ENCODE data around the gene CHST4.
"Not testable (repeated sequence)": the region's sequence is repeated elsewhere in the genome, so short reads cannot be mapped to it uniquely, and the experiment has no call there.

The CHST4 gene

DNA sequence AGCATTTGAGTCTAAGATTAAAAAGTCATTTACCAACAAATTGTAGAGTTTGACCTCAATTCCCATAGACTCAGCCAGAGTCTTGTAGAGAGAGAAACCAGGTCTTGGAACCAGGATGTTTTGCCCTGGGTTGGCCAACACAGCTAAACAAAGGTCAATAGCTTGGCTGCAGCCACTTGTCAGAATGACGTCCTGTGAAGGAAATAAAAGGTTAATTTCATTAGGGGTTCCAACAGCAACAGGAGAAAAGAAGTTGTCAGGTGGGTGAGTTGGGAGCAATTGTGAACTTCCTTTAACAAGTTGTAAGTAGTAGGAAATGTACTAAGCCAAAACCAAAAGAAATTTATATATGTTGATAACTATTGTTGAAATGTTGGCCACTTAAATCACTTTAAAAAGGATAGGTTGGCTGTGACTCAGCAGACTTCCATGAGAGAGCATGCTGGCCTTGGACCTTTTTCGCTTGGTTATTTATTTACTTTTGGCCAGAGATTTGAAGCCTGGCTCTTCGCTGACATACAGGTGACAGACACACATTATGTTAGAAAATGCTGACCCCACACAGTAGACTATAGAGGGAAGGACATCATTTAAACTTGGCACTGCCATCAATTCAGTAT is 46.4 kb downstream of the CHST4 start:
- no peak for DNase-seq

GRCh38 chr16:71573387-71574094 is 47.3 kb downstream of the CHST4 start:
- DNase-seq: no peak

- DNase-seq: no peak
Observed at GRCh38 chr16:71574702-71575101, 48.5 kb downstream of the CHST4 start.

GRCh38 chr16:71576971-71577370 is 50.7 kb downstream of the CHST4 start, which contains the start of gene TAT:
TSS of gene TAT (minus strand) at chr16:71577092. CDS start at chr16:71576415, 677 bp downstream.
- DNase-seq: no peak

- DNase-seq: not testable (repeated sequence)
Observed at GRCh38 chr16:71582553-71582848, 56.3 kb downstream of the CHST4 start.

GRCh38 chr16:71584543-71585317 is 58.5 kb downstream of the CHST4 start:
- no peak for DNase-seq

- no peak for DNase-seq
Observed at GRCh38 chr16:71585318-71585703, 59.1 kb downstream of the CHST4 start.
